H1 (cell line): Measurements from ENCODE around the gene PDZD2.

Experiments
- BCL11A ChIP-seq, 2 experiments: IDR thresholded peaks; one replicate each; pipeline ENCODE4 v1.6.1; 2011; ENCODE audit warnings: low read depth in 2 of 2, low read length in 2 of 2, mild to moderate bottlenecking in 2 of 2
- CBX5 ChIP-seq: fragments of 300-800, 300-1000 bp; sonication (generic); IDR thresholded peaks from 2 replicates; pipeline ENCODE4 v1.7.1; 2016; ENCODE audit warnings: antibody characterized with exemption, low read length, low read depth
- POLR2A ChIP-seq, 2 experiments: IDR thresholded peaks; 1 replicate in 1 of 2; 2 replicates in 1 of 2; pipeline ENCODE4 v1.6.1; 2011; ENCODE audit warnings: low read depth in 2 of 2, low read length in 2 of 2, mild to moderate bottlenecking in 2 of 2; ENCODE audit errors: control extremely low read depth in 1 of 2
- POLR2AphosphoS5 ChIP-seq: IDR thresholded peaks from 2 replicates; pipeline ENCODE4 v1.6.1; 2011; ENCODE audit warnings: low read depth, low read length
- TF ChIP-seq, protein P1 (sequence below): IDR thresholded peaks from 2 replicates; pipeline ENCODE4 v1.6.1; 2011; ENCODE audit warnings: low read depth, mild to moderate bottlenecking, low read length; ENCODE audit not compliant: insufficient read depth
- TF ChIP-seq, protein P2 (sequence below), 3 experiments: IDR thresholded peaks; 1 replicate in 2 of 3; 2 replicates in 1 of 3; pipeline versions ENCODE4 v1.5.1 to v1.6.1; 2011; ENCODE audit warnings: low read length in 3 of 3, mild to moderate bottlenecking in 3 of 3, inconsistent platforms in 2 of 3, low read depth in 1 of 3, moderate library complexity in 1 of 3; ENCODE audit not compliant: insufficient read depth in 1 of 3; ENCODE audit errors: control extremely low read depth in 1 of 3

GRCh38 chr5:31811210-31811609, 172.3 kb downstream of the PDZD2 start:
- TF ChIP-seq, protein P1, sequence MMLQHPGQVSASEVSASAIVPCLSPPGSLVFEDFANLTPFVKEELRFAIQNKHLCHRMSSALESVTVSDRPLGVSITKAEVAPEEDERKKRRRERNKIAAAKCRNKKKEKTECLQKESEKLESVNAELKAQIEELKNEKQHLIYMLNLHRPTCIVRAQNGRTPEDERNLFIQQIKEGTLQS: no peak
- TF ChIP-seq, protein P2, sequence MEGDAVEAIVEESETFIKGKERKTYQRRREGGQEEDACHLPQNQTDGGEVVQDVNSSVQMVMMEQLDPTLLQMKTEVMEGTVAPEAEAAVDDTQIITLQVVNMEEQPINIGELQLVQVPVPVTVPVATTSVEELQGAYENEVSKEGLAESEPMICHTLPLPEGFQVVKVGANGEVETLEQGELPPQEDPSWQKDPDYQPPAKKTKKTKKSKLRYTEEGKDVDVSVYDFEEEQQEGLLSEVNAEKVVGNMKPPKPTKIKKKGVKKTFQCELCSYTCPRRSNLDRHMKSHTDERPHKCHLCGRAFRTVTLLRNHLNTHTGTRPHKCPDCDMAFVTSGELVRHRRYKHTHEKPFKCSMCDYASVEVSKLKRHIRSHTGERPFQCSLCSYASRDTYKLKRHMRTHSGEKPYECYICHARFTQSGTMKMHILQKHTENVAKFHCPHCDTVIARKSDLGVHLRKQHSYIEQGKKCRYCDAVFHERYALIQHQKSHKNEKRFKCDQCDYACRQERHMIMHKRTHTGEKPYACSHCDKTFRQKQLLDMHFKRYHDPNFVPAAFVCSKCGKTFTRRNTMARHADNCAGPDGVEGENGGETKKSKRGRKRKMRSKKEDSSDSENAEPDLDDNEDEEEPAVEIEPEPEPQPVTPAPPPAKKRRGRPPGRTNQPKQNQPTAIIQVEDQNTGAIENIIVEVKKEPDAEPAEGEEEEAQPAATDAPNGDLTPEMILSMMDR (IDR thresholded peaks at IDR 0.05; ENCODE audit: control extremely low read depth in 1 of 3, insufficient read depth in 1 of 3, low read depth in 1 of 3, low read length in 3 of 3): no peak
- TF ChIP-seq CBX5 (no peak), BCL11A (IDR thresholded peaks at IDR 0.05; ENCODE audit: low read depth in 2 of 2, low read length in 2 of 2) (no peak), POLR2A (IDR thresholded peaks at IDR 0.05; ENCODE audit: control extremely low read depth in 1 of 2, low read depth in 2 of 2, low read length in 2 of 2) (no peak), POLR2AphosphoS5 (no peak)
